Activated naive CD4-positive, alpha-beta T cell treated with anti-CD3 and anti-CD28 coated beads, Interleukin-2, amount 10 ng/mL, durations not matched to agents 7 days and 5 days (primary cell): Measurements from ENCODE around the gene KCND2.

Source experiments
- CTCF ChIA-PET: fragments of 350-600 bp; sonication (Branson Sonifier 250); formaldehyde crosslinking; loops from one replicate; lab custom pipeline; 2021; ENCODE audit warnings: antibody characterized with exemption; lab: Charles Lee
- DNase-seq: peaks from one replicate; pipeline ENCODE4 v3.0.0-alpha.2; 2020
- H3K27ac Mint-ChIP-seq: one replicate; pipeline ENCODE4 v1.8.0; 2021; ENCODE audit warnings: mild to moderate bottlenecking, moderate library complexity, mixed read lengths
- H3K27me3 Mint-ChIP-seq: one replicate; pipeline ENCODE4 v1.8.0; 2021; ENCODE audit warnings: mild to moderate bottlenecking, mixed read lengths
- H3K36me3 Mint-ChIP-seq: one replicate; pipeline ENCODE4 v1.8.0; 2021; ENCODE audit warnings: mixed read lengths
- H3K4me1 Mint-ChIP-seq: one replicate; pipeline ENCODE4 v1.8.0; 2021; ENCODE audit warnings: mixed read lengths
- H3K4me3 Mint-ChIP-seq: one replicate; pipeline ENCODE4 v1.8.0; 2021; ENCODE audit warnings: mild to moderate bottlenecking, moderate library complexity, mixed read lengths
- H3K9me3 Mint-ChIP-seq: one replicate; pipeline ENCODE4 v1.8.0; 2021; ENCODE audit warnings: mixed read lengths

The KCND2 gene

DNA sequence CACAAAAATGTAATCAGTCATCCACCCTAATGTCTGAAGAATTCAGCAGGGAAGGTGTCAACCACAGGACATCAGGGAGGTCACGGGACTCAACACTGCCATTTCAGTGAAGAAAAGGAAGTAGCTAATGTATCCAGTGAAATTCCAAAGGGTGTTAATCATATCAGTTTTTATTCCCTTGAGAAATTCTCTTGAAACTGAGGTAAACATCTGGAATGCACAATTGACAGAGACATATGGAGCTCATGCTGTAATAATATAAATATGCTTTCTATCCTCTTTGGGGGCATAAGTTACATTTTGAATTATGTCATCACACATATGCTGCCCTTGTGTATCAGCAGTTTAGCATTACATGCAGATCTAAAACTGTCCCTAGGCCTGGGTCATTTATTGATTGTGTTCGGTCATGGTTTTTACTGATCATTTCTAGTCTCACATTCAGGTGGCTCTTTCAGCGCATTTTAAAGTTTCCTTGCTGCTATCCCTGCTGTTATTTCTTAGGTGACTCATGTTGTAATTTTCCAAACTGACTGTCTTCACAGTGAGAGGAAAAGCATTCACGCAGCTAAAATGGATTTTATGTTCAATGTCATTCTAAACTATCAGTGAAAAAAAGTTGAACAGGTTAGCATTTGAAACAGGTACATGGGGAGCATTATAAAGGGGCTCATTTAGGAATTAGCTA, 311.1 kb downstream of the KCND2 start:
- Mint-ChIP-seq H3K4me1 (no peaks in the 10 kb centered on the region), H3K36me3 (no peaks in the 10 kb centered on the region), H3K9me3 (peaks cover 4% of the 10 kb centered on the region), H3K4me3 (no peak overlapping the region), H3K27ac (no peak overlapping the region), H3K27me3 (no peaks in the 10 kb centered on the region)
- CTCF ChIA-PET: no interaction called here
- no peak for DNase-seq

DNA sequence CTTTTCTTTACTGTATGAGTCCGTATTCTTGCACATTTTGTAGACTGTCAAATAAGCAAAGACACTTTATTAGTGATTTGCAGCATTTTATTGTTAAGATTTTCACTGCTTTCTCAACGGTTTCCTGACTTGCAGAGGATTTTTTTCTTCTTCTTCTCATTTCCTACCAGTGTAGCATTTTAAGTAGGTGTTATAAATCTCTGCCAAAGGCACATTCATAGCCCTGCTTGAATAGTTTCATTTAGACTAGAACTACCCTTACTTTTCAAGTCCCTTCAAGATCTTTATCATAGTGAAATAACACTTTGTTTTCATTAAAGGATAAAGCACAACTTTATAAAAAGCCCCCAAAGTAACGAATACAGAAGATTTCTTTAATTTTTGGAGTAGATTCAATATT, 313.6 kb downstream of the KCND2 start:
- no peak overlapping the region for H3K4me3 Mint-ChIP-seq
- no peak overlapping the region for H3K27ac Mint-ChIP-seq
- peaks cover 4% of the 10 kb centered on the region for H3K9me3 Mint-ChIP-seq
- DNase-seq: no peak
- H3K27me3 Mint-ChIP-seq: no peaks in the 10 kb centered on the region
- no peaks in the 10 kb centered on the region for H3K4me1 Mint-ChIP-seq
- CTCF ChIA-PET: no interaction called here
- no peaks in the 10 kb centered on the region for H3K36me3 Mint-ChIP-seq

GRCh38 chr7:120587243-120587642, 314.3 kb downstream of the KCND2 start:
- no peak for DNase-seq
- no peaks in the 10 kb centered on the region for H3K36me3 Mint-ChIP-seq
- CTCF ChIA-PET: no interaction called here
- peaks cover 4% of the 10 kb centered on the region for H3K9me3 Mint-ChIP-seq
- no peak overlapping the region for H3K4me3 Mint-ChIP-seq
- H3K27ac Mint-ChIP-seq: no peak overlapping the region
- no peaks in the 10 kb centered on the region for H3K27me3 Mint-ChIP-seq
- H3K4me1 Mint-ChIP-seq: no peaks in the 10 kb centered on the region

- H3K36me3 Mint-ChIP-seq: no peaks in the 10 kb centered on the region
- H3K27me3 Mint-ChIP-seq: no peaks in the 10 kb centered on the region
- no peak overlapping the region for H3K27ac Mint-ChIP-seq
- CTCF ChIA-PET: no interaction called here
- H3K9me3 Mint-ChIP-seq: no peaks in the 10 kb centered on the region
- no peak overlapping the region for H3K4me3 Mint-ChIP-seq
- no peak for DNase-seq
- H3K4me1 Mint-ChIP-seq: no peaks in the 10 kb centered on the region
Observed at GRCh38 chr7:120588416-120588815, 315.4 kb downstream of the KCND2 start.

- no peak overlapping the region for H3K27ac Mint-ChIP-seq
- no peak overlapping the region for H3K4me3 Mint-ChIP-seq
- H3K9me3 Mint-ChIP-seq: no peaks in the 10 kb centered on the region
- CTCF ChIA-PET: no interaction called here
- no peaks in the 10 kb centered on the region for H3K27me3 Mint-ChIP-seq
- no peaks in the 10 kb centered on the region for H3K4me1 Mint-ChIP-seq
- no peaks in the 10 kb centered on the region for H3K36me3 Mint-ChIP-seq
- DNase-seq: no peak
Observed at GRCh38 chr7:120588862-120589261, 315.9 kb downstream of the KCND2 start.

DNA sequence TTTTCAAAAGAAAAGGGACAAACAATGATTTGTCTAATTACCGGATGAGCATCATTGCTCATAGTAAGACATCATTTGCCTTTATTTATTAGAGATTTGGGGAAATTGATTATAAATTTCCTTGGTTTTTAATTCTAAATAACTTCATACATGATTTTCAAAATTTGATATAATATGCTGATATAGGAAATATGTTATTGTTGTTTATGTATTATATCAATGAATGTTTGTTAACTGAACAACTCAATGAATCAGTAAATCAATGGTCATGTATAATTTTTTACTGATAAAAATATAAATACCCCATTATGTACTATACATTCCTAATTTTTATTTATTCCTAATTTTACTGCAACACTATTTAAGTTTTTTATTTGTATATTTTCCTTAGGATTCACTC, 327.6 kb downstream of the KCND2 start:
- Mint-ChIP-seq H3K4me3 (no peak overlapping the region), H3K36me3 (no peaks in the 10 kb centered on the region), H3K9me3 (peaks cover 3% of the 10 kb centered on the region), H3K4me1 (no peaks in the 10 kb centered on the region), H3K27ac (no peak overlapping the region), H3K27me3 (no peaks in the 10 kb centered on the region)
- DNase-seq: no peak
- CTCF ChIA-PET: no interaction called here

DNA sequence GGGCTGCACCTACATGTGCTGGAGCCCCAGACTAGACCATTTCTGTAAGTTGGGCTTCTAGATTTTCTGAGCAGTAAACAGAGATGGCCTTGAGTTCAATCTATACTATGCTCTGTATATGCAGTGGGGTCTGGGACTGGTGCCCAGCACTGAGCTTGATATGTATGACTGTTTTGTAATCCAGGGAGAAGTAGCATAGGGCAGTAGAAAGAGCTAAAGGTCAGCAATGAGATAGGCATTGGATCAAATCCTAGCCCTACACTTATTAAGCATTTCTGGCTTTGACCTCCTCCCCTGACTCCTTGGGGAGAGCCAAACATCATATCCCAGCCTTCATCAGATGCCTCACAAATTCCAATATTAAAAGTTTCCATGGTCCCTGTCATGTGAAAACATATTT, 330.4 kb downstream of the KCND2 start:
- H3K9me3 Mint-ChIP-seq: peaks cover 3% of the 10 kb centered on the region
- no peaks in the 10 kb centered on the region for H3K4me1 Mint-ChIP-seq
- CTCF ChIA-PET: no interaction called here
- no peak overlapping the region for H3K27ac Mint-ChIP-seq
- H3K36me3 Mint-ChIP-seq: no peaks in the 10 kb centered on the region
- no peak overlapping the region for H3K4me3 Mint-ChIP-seq
- DNase-seq: no peak
- no peaks in the 10 kb centered on the region for H3K27me3 Mint-ChIP-seq

DNA sequence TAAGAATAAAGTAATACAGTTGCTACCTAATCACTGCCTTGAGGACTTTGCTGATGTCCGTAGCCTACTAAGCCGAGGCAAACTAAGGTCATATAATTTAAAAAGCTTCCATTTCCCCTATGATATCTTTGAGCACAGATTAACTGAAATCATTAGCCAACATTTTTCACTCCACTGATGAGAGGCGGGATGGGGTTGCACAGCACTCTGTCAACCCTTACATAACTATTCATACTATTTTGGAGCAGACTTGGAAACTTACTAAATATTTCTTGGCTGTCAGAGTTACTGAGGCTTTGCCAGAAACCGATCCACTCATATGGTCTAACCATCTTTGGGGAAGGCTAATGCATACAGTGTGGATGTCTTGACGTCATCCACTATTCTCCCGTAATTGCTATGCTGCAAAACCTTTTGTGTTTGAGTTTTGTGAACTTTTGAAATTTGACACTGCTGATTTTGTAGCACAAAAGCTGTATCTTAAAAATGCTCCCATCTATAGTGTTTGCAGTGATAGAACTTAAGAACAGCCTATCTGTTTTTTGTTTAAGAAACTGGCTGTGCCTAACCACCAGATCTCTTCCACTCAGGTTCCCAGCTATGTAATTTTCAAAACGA, 336.3 kb downstream of the KCND2 start:
- DNase-seq: no peak
- Mint-ChIP-seq H3K36me3 (no peaks in the 10 kb centered on the region), H3K27ac (no peak overlapping the region), H3K4me1 (no peaks in the 10 kb centered on the region), H3K9me3 (peaks cover 3% of the 10 kb centered on the region), H3K27me3 (no peaks in the 10 kb centered on the region), H3K4me3 (no peak overlapping the region)
- CTCF ChIA-PET: no interaction called here

DNA sequence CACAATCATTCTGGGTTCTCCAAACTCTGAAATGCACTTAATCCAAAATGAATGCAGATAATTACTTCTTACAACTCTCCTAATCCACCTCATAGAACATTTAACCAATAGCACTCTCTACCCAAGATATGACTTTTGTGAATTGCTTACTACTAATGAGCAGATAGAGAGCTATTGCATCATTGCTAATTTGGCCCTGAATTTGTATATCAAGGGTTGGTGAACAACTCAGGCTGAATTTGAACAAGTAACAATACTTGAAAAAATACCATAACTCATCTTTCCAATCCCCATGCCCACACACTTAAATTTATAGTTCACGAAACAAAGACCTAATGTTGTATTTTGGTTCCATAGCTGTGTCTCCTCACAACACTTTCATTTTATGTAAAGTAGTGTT, 339.0 kb downstream of the KCND2 start:
- H3K4me3 Mint-ChIP-seq: no peak overlapping the region
- no peaks in the 10 kb centered on the region for H3K36me3 Mint-ChIP-seq
- H3K4me1 Mint-ChIP-seq: no peaks in the 10 kb centered on the region
- DNase-seq: no peak
- CTCF ChIA-PET: no interaction called here
- H3K27ac Mint-ChIP-seq: no peak overlapping the region
- H3K27me3 Mint-ChIP-seq: no peaks in the 10 kb centered on the region
- no peaks in the 10 kb centered on the region for H3K9me3 Mint-ChIP-seq

DNA sequence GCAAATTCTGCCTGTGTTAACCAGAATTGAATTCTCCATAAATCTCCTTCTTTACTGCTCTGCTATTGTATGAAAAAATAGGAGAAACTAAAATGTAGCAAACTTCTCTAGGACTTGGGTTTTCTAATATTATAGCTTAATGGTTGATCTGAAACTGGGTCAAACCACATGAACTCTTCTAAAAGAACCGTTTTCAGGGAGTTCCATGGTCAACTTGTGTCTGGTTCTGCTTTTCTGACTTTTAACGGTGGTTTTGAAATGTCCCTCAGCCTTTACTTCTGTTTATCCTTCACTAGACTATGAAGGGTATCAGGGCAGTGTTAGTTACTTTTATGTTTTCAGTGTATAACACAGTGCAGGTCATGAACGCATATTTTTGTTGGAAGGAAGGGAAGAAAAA, 342.7 kb downstream of the KCND2 start:
- Mint-ChIP-seq H3K4me3 (no peak overlapping the region), H3K4me1 (no peaks in the 10 kb centered on the region), H3K27ac (no peak overlapping the region), H3K9me3 (no peaks in the 10 kb centered on the region), H3K36me3 (no peaks in the 10 kb centered on the region), H3K27me3 (no peaks in the 10 kb centered on the region)
- no peak for DNase-seq
- CTCF ChIA-PET: no interaction called here

GRCh38 chr7:120617275-120617674, 344.3 kb downstream of the KCND2 start:
- Mint-ChIP-seq H3K27me3 (no peaks in the 10 kb centered on the region), H3K4me3 (no peak overlapping the region), H3K27ac (no peak overlapping the region), H3K4me1 (no peaks in the 10 kb centered on the region), H3K9me3 (no peaks in the 10 kb centered on the region), H3K36me3 (no peaks in the 10 kb centered on the region)
- DNase-seq: no peak
- CTCF ChIA-PET: no interaction called here

- no peak for DNase-seq
- Mint-ChIP-seq H3K27ac (no peak overlapping the region), H3K27me3 (no peaks in the 10 kb centered on the region), H3K4me1 (no peaks in the 10 kb centered on the region), H3K36me3 (no peaks in the 10 kb centered on the region), H3K4me3 (no peak overlapping the region), H3K9me3 (peaks cover 2% of the 10 kb centered on the region)
- CTCF ChIA-PET: no interaction called here
Observed at GRCh38 chr7:120628251-120628650, 355.3 kb downstream of the KCND2 start.

- no peak overlapping the region for H3K4me3 Mint-ChIP-seq
- H3K27me3 Mint-ChIP-seq: no peaks in the 10 kb centered on the region
- no peak overlapping the region for H3K27ac Mint-ChIP-seq
- no peaks in the 10 kb centered on the region for H3K9me3 Mint-ChIP-seq
- no peak for DNase-seq
- CTCF ChIA-PET: no interaction called here
- H3K4me1 Mint-ChIP-seq: no peaks in the 10 kb centered on the region
- H3K36me3 Mint-ChIP-seq: no peaks in the 10 kb centered on the region
Observed at GRCh38 chr7:120639884-120640283, 366.9 kb downstream of the KCND2 start.

DNA sequence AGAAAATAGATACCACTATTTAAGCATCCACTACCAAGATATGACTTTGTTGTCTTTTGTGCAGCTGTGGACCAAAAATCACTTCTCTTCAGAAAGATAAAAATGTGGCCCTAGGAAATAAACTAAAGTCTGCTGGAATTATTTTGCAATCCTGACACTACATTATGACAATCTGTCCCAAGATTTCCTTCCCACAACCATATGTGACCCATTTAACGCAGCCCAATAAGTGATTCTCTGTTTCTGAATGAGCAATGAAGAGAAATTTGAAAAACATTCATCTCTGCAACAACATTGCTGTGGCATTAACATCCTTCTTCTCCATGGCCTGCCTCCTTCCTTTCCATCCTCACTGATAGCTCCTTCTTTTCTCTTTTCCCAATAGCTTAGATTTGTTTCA, 373.0 kb downstream of the KCND2 start:
- Mint-ChIP-seq H3K4me3 (no peak overlapping the region), H3K4me1 (no peaks in the 10 kb centered on the region), H3K9me3 (no peaks in the 10 kb centered on the region), H3K27ac (no peak overlapping the region), H3K27me3 (no peaks in the 10 kb centered on the region), H3K36me3 (no peaks in the 10 kb centered on the region)
- no peak for DNase-seq
- CTCF ChIA-PET: no interaction called here

DNA sequence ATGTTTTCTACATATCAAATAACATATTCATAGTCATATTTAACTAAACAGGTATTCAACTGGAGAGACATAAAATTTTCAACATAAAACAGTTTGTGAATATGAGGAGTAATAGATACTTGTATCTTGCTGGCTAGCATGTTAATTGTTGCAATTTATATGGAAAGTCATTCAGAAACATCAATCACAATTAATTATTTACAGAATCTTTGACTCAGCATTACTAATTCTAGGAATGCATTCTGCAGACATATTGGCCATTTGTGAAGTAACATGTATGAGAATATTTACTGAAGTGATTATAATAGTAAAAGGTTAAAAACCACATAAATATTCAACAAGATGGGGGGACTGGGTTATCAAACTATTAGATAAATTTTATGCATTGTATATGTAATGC, 381.3 kb downstream of the KCND2 start:
- CTCF ChIA-PET: no interaction called here
- peaks cover 2% of the 10 kb centered on the region for H3K9me3 Mint-ChIP-seq
- no peak for DNase-seq
- no peaks in the 10 kb centered on the region for H3K27me3 Mint-ChIP-seq
- no peaks in the 10 kb centered on the region for H3K4me1 Mint-ChIP-seq
- H3K27ac Mint-ChIP-seq: no peak overlapping the region
- H3K36me3 Mint-ChIP-seq: no peaks in the 10 kb centered on the region
- H3K4me3 Mint-ChIP-seq: no peak overlapping the region
